H4 (cell line): ENCODE data around the gene TRERF1. TPM values are rescaled to one million over a fixed set of nuclear protein-coding genes. Genes with fewer than 3 reads are reported as not detected.
"Not testable (repeated sequence)": the region's sequence is repeated elsewhere in the genome, so short reads cannot be mapped to it uniquely, and the experiment has no call there.

Experiments used
- DNase-seq: peaks from one replicate; pipeline ENCODE4 v3.0.0-alpha.2; 2015; ENCODE audit warnings: low spot score
- total RNA-seq: library from RNA; depleted of rRNA; stranded (reverse); fragments of >200 nt; shearing (Covaris generic); gene quantifications from 2 replicates; pipeline ENCODE4 v1.2.3, GENCODE V29; 2014

The TRERF1 gene
- total RNA-seq, 1 experiment from 2014 or later = 5.2 TPM

GRCh38 chr6:42221546-42221945 is 230.2 kb downstream of the TRERF1 start:
- no peak for DNase-seq

DNA sequence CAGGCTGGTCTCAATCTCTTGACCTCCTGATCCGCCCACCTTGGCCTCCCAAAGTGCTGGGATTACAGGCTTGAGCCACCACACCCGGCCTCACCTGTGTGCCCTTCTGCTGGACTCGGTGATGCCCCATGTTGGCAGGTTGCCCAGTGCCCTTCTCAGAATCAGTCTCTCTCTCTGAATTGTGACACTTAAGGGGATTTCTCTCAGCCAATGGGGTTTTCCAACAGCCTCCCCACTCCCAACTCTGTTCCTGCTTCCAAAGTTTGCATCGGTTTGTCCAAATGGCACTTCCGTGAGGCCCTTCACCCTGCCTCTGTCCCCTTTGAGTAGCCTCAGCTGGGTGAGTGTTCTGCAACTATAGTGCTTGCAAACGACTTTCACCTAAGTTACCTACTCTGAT is 230.9 kb downstream of the TRERF1 start:
- DNase-seq = no peak

DNA sequence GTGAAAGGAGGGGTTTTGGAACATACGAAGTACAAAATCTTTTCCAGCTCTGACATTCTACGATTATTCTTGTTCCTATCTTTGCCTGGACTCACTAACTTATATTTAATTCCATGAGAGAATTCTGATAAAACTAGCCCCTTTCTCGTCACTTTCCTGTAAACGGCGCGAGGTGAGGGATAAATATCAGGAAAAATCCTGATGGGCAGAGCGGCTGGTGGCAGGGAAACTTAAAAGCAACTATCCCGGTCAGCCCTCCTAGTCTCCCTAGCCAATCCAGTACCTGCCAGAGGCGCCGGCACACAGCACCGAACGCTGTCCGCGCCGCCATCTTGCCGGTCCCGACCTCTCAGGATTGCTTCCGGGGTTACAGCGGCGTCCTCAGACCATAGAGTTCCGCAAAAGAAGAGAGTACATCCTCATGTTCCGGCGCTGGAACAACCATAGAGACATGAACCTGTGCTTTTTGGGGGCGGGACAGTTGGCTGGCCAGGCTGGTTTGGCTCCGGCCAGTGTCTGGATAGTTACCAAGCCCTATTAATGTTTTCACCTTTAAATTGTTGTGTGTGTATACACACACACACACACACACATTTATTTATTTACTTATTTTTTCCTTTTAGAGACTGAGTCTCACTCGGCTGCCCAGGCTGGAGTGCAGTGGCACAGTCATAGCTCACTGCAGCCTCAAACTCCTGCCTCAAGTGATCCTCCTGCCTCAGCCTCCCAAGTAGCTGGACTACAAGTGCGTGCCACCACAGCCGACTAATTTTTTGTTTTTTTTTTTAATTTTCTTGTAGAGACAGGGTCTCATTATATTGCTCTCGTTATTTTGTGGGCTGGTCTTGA is 234.0 kb downstream of the TRERF1 start, which contains the start of gene MRPS10:
MRPS10 (minus strand) TSS at position 343 of the 849 bp plus-strand sequence; CDS start at position 331, 12 bp downstream.
- peak; percentile 97 for DNase-seq

- DNase-seq = no peak
Observed at GRCh38 chr6:42217157-42217518, 234.6 kb downstream of the TRERF1 start.

DNA sequence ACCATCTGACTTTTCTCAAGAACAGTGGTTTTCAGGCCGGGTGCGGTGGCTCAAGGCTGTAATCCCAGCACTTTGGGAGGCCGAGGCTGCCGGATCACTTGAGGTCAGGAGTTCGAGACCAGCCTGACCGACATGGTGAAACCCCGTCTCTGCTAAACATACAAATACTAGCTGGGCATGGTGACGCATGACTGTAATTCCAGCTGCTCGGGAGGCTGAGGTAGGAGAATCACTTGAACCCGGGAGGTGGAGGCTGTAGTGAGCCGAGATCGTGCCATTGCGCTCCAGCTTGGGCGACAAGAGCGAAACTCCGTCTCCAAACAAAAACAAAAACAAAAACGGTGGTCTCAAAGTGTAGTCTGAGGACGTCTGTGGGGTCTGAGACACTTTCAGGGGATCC is 235.2 kb downstream of the TRERF1 start:
- not testable (repeated sequence) for DNase-seq

DNA sequence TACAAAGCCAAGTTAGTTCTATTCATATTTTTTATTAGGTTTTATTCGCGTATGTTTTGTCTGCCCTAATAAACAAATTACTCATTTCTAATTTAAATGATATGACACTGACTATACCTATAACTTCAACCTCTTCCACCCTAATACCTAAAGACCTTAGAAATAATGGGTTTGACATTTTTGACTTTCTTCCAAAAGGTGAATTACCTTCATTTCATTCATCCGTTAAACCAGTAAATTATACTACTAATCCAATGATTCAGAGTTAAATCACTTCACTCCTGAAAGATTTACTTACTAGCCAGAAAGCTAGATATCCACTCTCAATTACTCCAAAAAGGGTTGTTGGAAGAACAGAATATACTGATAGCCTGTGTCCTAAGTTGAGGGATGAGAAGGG is 239.3 kb downstream of the TRERF1 start:
- DNase-seq = no peak

DNA sequence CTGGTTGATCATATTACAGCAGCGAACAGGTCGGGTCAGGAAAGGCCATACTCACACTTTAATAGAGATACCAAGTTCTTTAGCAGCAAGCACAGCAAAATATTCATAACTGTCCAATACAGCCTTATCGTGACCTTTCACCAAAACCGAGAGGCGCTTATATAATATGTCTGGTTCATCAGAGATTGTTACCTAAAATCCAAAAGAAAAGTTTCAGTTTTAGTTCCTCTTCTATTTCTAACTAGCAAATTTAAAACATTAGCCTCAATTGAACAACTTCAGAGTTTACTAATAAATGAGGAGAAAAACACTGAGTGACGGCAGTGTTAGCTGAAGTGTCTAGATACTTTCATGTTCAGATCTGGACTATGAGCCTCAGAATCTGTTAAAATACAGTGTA is 240.0 kb downstream of the TRERF1 start:
- DNase-seq = no peak

- no peak for DNase-seq
Observed at GRCh38 chr6:42210551-42210950, 241.2 kb downstream of the TRERF1 start.

DNA sequence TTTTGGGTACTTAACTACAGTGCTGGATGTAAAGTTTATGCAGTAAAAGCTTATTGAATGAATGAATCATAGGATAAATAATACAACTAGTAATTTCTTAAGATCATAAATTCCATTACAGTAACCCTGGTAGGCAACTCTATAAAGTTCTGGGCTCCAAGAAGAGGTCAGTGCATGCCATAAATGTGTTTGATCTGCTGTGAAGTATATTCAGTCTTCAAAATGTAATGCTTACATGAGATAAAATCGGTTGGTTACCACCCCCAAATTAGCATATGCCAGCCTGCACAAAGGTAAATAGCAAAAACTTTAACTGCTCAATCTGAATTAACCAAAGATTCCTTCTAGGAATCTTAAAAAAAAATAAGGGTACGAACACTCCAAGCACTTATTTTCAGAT is 244.2 kb downstream of the TRERF1 start:
- not testable (repeated sequence) for DNase-seq

GRCh38 chr6:42204768-42205282 is 246.9 kb downstream of the TRERF1 start:
- DNase-seq = no peak

DNA sequence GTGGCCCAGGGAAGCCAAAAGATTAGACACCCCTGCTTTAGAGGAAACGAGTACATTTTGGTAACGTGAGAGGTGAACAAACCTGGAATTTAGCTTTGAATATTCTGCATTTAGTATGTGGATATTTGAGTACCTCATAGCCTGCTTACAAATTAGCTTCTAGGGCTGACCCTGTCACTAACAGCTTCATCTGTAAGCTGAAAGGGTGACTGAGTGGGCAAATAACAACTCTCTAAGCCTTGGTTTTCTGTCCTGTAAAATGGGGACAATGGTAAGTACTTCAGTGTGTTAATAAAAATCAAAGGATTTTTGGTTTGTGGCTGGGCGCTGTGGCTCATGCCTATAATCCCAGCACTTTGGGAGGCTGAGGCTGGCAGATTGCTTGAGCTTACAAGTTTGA is 248.5 kb downstream of the TRERF1 start:
- DNase-seq = no peak

- DNase-seq = not testable (repeated sequence)
Observed at GRCh38 chr6:42202131-42202915, 249.4 kb downstream of the TRERF1 start.

DNA sequence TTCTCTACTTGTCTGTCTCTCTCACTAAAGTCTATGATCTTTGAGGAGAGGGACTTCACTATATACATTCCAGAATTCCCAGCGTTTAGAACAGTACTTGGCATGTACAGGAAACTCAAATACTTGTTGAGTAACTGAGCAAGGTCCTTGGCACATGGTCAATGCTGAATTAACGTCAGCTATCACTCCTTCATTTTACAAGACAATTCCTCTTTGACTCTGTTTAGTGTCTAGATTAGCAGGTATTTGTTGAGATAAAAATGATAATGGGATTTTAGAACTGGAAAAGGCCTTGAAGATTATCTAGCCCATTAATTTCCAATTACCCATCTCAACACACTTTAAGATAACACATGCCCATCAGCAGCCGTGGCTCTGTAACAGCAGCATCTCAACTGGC is 250.3 kb downstream of the TRERF1 start:
- DNase-seq = no peak

DNA sequence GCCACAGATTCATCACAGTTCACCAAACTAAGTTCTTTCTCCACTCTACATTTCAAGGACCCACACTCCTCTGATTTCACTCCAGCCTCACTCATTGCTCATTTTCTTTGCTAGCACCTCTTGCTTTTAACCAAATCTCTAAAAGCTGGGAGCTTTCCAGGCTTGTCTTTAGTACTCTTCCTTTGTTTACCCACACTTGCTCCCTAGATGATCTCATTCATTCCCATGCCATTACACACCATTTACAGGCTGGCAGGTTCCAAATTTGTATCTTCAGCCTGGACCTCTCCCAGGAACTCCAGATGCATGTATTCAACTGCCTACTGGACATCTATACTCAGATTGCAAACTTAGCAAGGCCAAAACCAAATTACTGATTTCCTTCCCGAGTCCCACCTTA is 251.7 kb downstream of the TRERF1 start:
- peak; percentile 59 for DNase-seq

DNA sequence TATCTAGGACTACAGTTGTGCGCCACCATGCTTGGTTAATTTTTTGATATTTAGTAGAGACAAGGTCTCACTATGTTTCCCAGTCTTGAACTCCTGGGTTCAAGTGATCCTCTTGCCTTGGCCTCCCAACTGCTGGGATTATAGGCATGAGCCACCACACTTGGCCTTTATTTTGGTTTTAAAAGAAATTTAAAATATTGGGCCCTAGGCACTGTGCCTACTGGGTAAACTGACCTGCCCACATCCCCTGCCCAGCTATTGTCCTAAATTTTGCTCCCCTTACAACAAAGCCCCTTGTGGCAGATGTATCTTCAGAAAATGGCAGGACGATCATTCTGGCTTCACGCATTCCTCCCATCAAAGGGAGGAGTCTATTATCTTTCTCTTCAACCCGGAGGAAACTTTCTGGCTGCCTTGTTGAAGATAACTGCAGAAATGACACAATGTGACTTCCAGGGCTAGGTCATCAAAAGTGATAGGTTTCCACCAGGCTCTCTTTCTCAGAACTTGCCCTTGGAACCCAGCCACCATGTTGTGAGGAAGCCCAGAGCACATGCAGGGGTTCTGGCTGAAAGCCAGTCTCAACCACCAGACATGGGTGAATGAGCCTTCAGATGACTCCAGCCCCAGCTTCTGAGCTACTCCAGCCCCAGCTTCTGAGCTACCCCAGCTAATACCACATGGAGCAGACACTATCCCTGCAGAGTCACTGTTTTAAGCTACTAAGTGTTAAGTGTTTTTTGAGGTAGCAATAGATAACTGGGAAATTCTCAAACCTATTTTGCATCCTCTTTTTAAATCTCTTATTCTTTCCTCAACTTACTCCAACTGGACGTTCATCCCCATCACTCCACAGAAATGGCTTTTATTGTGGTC is 252.4 kb downstream of the TRERF1 start:
- DNase-seq = peak; percentile 34

DNA sequence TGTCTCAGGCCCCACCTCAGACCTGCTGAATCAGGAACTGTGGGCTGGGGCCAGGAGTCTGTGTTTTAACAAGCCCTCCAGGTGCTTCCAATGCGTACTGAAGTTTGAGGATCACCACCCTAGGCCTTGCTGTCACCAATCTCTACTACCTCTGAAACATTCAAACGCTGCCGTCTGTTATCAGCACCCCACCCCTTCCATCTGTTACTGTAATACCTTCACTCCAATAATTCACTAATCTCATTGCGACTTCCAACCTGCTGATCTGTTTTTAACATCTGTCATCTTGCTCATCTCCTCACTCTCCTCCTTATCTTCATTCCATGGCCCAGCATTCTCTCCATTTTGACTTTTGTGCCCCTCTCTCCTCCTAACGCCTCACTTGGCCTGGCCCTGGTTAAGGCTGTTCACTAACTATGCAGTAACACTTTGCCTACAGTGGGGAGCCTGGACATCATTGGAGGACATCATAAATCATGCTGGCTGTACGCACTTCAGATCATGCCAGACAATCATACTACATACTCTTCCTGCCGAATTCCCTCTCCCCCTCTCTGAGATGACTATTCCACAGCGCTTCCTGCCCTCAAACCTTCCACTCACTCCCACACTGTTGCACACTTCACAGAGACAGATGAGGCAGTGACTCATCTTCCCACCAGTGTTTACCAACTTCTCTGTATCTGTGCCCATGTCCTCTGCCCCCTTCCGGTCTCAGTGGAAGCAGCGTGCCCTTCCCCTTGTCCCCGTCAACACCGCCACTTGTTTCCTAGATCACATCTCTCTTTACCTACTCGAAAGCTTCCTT is 254.0 kb downstream of the TRERF1 start:
- DNase-seq = no peak

DNA sequence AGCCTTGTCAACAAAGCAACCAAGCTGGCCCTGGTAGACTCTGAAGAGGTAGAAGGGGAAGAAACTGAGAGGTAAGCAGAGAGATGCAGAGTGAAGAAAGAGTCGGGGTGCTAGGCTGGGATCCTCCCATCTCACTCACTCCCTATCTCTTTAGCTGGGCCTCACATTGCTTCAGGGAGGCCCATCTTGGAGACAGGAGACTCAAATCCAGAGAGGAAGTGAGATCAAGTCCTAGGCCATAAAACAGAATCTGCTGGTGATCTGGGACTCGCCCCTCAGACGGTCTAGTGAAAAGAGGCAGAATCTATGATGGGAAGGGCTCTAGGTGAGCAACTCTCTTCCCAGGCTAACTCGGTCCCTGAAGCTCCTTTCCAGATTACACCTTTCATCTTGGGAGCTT is 256.3 kb downstream of the TRERF1 start:
- DNase-seq = no peak

- DNase-seq = no peak
Observed at GRCh38 chr6:42194056-42194455, 257.7 kb downstream of the TRERF1 start.

GRCh38 chr6:42193491-42193894 is 258.2 kb downstream of the TRERF1 start:
- DNase-seq = no peak

DNA sequence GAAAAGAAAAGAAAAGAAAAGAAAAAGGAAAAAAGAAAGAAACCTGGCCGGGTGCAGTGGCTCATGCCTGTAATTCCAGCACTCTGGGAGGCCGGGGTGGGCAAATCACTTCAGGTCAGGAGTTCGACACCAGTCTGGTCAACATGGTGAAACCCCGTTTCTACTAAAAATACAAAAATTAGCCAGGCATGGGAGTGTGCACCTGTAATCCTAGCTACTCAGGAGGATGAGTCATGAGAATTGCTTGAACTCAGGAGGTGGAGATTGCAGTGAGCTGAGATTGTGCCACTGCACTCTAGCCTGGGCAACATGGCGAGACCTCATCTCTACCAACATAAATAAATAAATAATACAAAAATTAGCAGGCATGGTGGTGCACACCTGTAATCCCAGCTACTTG is 259.3 kb downstream of the TRERF1 start:
- not testable (repeated sequence) for DNase-seq
